Prostate gland (tissue), 2 donors: ENCODE measurements around the gene MAGI2. TPM values are rescaled to one million over a fixed set of nuclear protein-coding genes. Genes with fewer than 3 reads are reported as not detected.

Experiments
- DNase-seq: peaks from one replicate; pipeline ENCODE4 v3.0.0-alpha.2; 2019; ENCODE audit warnings: low spot score
- H3K27ac ChIP-seq, 2 donors: fragments of 200-600 bp; sonication (generic); 2 replicates each; pipeline ENCODE4 v1.5.1; 2017 to 2019
- H3K27me3 ChIP-seq: fragments of 200-600 bp; sonication (generic); replicated peaks from 2 replicates; pipeline ENCODE4 v1.5.1; 2019; ENCODE audit not compliant: insufficient read depth
- H3K36me3 ChIP-seq, 2 donors: fragments of 200-600 bp; sonication (generic); 1 replicate in 1 of 2; 2 replicates in 1 of 2; pipeline versions ENCODE4 v1.5.1 to v1.8.1; 2017 to 2019
- H3K4me1 ChIP-seq: fragments of 200-600 bp; sonication (generic); replicated peaks from 2 replicates; pipeline ENCODE4 v1.5.1; 2019
- H3K4me3 ChIP-seq, 2 donors: fragments of 200-600 bp; sonication (generic); 2 replicates each; pipeline ENCODE4 v1.5.1; 2017 to 2019
- H3K9me3 ChIP-seq: fragments of 200-600 bp; sonication (generic); 2 replicates; pipeline ENCODE4 v1.5.1; 2017
- POLR2A ChIP-seq: fragments of 450-650 bp; IDR thresholded peaks from one replicate; pipeline ENCODE4 v1.6.1; 2016; ENCODE audit warnings: antibody characterized with exemption, mild to moderate bottlenecking
- POLR2AphosphoS5 ChIP-seq: sonication (generic); formaldehyde crosslinking; IDR thresholded peaks from one replicate; pipeline ENCODE4 v1.6.1; 2017; ENCODE audit warnings: antibody characterized with exemption
- WGBS: methylation state at CpG from one replicate; pipeline ENCODE4 v1.1.5; 2018; 5-methylcytosine and 5-hydroxymethylcytosine counted together
- intact Hi-C: fragments of 100-400 bp; cut with DNase I; formaldehyde crosslinking; loops from one replicate; pipeline ENCODE4 v1.14.2; 2022
- total RNA-seq, 2 donors: library from RNA; depleted of rRNA; stranded (reverse); fragments of >200 nt; gene quantifications; one replicate each; pipeline ENCODE4 v1.1.0, GENCODE V29; 2016
- TF ChIP-seq, protein P1 (sequence below), 4 experiments: fragments of 200-600 bp in 2 of 4; fragments of 450-650 bp in 2 of 4; sonication (generic) in 2 of 4; IDR thresholded peaks; 1 replicate in 3 of 4; 2 replicates in 1 of 4; pipeline ENCODE4 v1.5.1; 2016 to 2019; ENCODE audit warnings: antibody characterized with exemption in 4 of 4, mild to moderate bottlenecking in 2 of 4, moderate library complexity in 2 of 4

Gene MAGI2
- total RNA-seq, 2 donors from 2014 or later, result 27.1 to 31.3 TPM

DNA sequence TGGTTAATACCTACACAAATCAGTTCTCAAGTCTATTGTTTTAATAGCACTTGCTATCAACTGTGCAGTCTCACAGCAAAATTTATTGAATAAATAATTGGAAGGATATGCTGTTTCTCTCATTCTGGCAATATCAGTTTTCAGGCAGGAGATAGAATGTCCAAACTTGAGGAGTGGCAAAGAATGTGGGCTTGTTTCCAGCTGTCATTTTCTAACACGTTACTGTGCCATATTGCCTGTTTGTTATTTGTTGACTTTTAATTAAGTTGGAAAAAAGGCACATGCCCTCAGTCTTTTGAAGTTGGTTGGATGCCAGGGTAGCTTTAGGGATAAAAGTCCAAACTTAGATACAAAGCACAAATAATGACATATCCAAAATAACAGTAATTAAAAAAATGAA, 52.2 kb downstream of the MAGI2 start:
- no peaks in the 10 kb centered on the region for H3K4me1 ChIP-seq
- H3K36me3 ChIP-seq, result no peaks in the 10 kb centered on the region
- H3K4me3 ChIP-seq, result no peak overlapping the region
- H3K27me3 ChIP-seq, result no peaks in the 10 kb centered on the region
- H3K27ac ChIP-seq, result no peak overlapping the region
- no peak for DNase-seq
- intact Hi-C loops, result no loop called here
- WGBS, result 18% methylated on average over 1 of the region's 1 CpG
- TF ChIP-seq, protein P1, sequence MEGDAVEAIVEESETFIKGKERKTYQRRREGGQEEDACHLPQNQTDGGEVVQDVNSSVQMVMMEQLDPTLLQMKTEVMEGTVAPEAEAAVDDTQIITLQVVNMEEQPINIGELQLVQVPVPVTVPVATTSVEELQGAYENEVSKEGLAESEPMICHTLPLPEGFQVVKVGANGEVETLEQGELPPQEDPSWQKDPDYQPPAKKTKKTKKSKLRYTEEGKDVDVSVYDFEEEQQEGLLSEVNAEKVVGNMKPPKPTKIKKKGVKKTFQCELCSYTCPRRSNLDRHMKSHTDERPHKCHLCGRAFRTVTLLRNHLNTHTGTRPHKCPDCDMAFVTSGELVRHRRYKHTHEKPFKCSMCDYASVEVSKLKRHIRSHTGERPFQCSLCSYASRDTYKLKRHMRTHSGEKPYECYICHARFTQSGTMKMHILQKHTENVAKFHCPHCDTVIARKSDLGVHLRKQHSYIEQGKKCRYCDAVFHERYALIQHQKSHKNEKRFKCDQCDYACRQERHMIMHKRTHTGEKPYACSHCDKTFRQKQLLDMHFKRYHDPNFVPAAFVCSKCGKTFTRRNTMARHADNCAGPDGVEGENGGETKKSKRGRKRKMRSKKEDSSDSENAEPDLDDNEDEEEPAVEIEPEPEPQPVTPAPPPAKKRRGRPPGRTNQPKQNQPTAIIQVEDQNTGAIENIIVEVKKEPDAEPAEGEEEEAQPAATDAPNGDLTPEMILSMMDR (IDR thresholded peaks at IDR 0.05), result no peak
- TF ChIP-seq POLR2A (no peak), POLR2AphosphoS5 (no peak)
- H3K9me3 ChIP-seq, result no peaks in the 10 kb centered on the region

DNA sequence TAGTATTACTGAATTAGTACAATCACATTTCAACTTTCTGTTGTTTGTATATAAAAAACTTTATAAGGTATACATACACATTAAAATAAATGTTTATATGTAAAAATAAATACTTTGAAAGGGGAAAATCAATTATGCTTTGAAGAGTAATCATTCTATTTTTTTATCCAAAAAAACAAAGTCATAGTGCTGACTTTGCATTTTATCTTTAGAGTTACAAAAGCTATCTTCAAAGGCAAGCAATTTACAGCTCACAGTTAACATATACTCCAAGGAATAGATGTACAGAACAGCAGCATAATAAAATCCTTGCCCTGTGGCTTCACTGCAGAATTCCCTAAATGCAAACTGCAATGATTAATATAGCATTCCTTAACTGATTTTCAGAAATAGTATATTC, 53.2 kb downstream of the MAGI2 start:
- TF ChIP-seq POLR2AphosphoS5 (no peak), POLR2A (no peak)
- TF ChIP-seq, protein P1 (IDR thresholded peaks at IDR 0.05), result no peak
- Histone ChIP-seq H3K27me3 (no peaks in the 10 kb centered on the region), H3K4me1 (no peaks in the 10 kb centered on the region), H3K9me3 (no peaks in the 10 kb centered on the region), H3K27ac (no peak overlapping the region), H3K36me3 (no peaks in the 10 kb centered on the region), H3K4me3 (no peak overlapping the region)
- intact Hi-C loops, result no loop called here
- no peak for DNase-seq

DNA sequence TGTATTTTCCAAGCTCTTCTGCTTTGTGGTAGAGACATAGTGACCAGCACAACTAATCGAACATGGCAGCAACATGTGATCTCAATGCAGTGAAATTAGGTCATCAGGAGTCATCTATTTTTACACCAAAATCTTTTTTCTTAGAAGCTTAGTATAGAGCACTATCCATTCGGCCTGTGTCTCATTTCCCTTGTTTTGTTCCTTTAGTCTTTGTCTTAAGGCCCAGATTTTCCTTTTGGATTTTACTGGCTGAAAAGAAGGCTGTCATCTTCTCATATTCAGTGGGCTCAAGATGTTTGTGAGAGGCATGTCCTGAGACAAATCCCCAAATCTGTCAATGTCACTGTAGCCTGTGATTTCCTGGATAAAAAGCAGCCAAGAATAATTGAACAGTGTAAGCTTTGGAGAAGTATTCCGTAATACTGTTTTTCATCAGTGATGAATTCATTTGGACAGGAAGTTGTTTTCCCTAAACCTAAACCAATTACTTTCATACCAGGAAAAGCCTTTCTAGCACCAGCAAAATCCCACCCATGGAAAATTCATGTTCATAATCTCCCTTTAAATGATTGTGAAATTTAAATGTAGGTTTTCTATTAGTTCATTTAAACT, 55.2 kb downstream of the MAGI2 start:
- intact Hi-C loops, result no loop called here
- Histone ChIP-seq H3K27ac (no peak overlapping the region), H3K4me3 (no peak overlapping the region), H3K27me3 (no peaks in the 10 kb centered on the region), H3K9me3 (no peaks in the 10 kb centered on the region), H3K4me1 (no peaks in the 10 kb centered on the region), H3K36me3 (no peaks in the 10 kb centered on the region)
- TF ChIP-seq POLR2A, result no peak
- TF ChIP-seq, protein P1 (IDR thresholded peaks at IDR 0.05), result no peak
- TF ChIP-seq POLR2AphosphoS5, result no peak
- 75% methylated on average over 3 of the region's 3 CpGs for WGBS
- no peak for DNase-seq

DNA sequence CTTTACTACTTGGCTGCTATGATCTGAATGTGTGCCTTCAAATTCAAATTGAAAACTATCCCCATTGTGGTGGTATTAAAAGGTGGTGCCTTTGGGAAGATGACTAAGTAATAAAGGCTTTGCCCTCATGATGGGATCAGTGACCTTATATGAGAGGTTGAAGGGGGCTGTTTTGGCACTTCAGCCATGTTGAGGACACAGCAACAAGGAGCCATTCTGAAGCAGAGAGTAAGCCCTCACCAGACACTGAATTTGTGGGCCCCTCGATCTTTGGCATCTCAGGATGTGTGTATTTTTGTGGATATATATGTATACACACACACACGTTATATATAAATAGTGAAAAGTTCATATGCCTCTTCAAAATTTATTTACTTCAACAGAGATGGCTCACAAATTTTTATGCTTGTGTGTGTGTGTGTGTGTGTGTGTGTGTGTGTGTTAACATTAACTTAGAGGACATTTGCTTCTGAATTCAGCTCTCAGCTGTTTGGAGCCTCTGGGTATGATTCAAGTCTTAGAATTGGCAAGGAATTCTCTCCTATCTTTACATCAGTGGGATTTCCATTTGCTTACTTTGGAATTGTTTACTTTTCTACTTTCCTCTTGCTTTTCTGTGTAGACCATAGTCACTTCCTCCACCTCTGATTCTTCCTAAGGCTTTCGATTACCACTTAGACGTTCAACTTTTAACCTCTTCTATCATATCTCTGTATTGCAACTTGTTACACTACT, 66.6 kb downstream of the MAGI2 start:
- no peak overlapping the region for H3K4me3 ChIP-seq
- 65% methylated on average over 4 of the region's 4 CpGs for WGBS
- no peaks in the 10 kb centered on the region for H3K9me3 ChIP-seq

More for the DNA sequence above, 66.6 kb downstream of the MAGI2 start:
- no peaks in the 10 kb centered on the region for H3K27me3 ChIP-seq
- TF ChIP-seq, protein P1 (IDR thresholded peaks at IDR 0.05), result no peak
- TF ChIP-seq POLR2AphosphoS5, result no peak
- TF ChIP-seq POLR2A, result no peak
- no peak overlapping the region for H3K27ac ChIP-seq
- H3K36me3 ChIP-seq, result no peaks in the 10 kb centered on the region
- intact Hi-C loops, result no loop called here
- no peak for DNase-seq
- H3K4me1 ChIP-seq, result no peaks in the 10 kb centered on the region
